ENCODE measurements around the gene LHFPL4. TPM values are rescaled to one million over a fixed set of nuclear protein-coding genes. Genes with fewer than 3 reads are reported as not detected.

Gene LHFPL4
- total and polyA plus RNA-seq, 2 donors, result 0.09 to 0.58 TPM

DNA sequence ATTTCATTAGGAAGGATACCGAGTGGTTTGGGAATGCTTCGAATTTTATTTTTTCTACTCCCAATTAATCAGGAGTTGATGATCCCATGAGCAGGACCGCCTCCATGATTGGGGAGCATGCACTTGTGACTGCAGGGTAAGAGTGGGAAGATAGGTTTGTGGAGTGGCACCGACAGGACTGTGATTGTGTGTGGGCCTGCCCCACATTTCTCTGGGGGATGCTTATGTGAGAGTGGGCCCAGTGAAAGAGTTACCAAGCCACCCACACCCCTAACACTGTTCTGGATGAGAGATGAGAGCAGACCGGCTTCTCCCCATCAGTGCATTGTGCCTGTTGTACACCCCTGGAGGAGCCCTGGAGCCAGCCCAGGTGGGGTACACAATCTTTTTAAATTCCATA is 76.7 kb downstream of the LHFPL4 start:
- DNase-seq (ENCODE audit: extremely low spot score), result no peak
- Histone ChIP-seq H3K36me3 (ENCODE audit: insufficient read depth) (peaks cover 6% of the 10 kb centered on the region), H3K4me1 (ENCODE audit: insufficient read depth) (no peaks in the 10 kb centered on the region), H3K4me3 (ENCODE audit: low read depth, low read length) (no peak overlapping the region), H3K27ac (ENCODE audit: low read depth) (no peak overlapping the region)
- 95% methylated on average over 5 of the region's 5 CpGs for WGBS

DNA sequence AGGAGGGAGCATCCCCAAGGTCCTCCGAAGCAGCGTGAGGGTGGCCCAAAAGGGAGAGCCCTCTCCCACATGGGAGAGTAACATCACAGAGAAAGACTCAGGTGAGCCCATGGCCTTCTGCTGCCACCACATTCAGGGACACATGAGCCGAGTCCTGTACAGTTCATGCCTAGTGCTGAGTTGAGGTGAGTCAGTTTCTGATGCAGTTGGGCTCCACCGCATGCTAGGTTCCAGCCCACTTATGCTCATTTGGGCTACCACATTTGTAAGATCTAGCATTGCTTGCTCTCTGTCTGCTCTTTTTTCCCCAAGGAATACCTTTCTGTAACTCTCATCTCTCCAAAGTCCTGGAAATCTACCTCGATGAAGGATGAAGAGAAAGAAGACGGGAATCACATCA is 79.1 kb downstream of the LHFPL4 start:
- H3K36me3 ChIP-seq (ENCODE audit: insufficient read depth), result peaks cover 6% of the 10 kb centered on the region
- no peak for DNase-seq (ENCODE audit: extremely low spot score)
- 94% methylated on average over 6 of the region's 6 CpGs for WGBS
- H3K4me3 ChIP-seq (ENCODE audit: low read depth, low read length), result no peak overlapping the region
- H3K4me1 ChIP-seq (ENCODE audit: insufficient read depth), result no peaks in the 10 kb centered on the region
- no peak overlapping the region for H3K27ac ChIP-seq (ENCODE audit: low read depth)

GRCh38 chr3:9473496-9474065 is 80.0 kb downstream of the LHFPL4 start:
- Histone ChIP-seq H3K36me3 (ENCODE audit: insufficient read depth) (peaks cover 6% of the 10 kb centered on the region), H3K27ac (ENCODE audit: low read depth) (no peak overlapping the region)

DNA sequence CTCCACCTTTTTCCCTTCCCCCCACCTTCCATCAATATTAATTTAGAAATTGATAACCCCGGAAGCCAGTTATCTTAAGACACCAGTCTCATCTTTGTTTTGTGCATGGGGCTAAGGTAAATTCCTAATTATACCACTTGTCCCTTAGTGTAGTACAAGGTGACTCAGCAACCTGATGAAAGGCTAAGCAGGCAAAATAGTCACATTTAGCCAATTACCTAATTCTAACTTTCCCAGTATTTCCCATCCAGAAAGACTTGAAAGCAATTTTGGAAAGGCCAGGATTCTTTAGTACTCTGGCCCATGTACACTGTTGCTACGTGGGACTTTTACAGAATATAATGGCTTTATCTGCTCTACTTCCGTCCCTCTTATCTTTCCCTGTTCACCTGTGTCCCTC is 83.6 kb downstream of the LHFPL4 start:
- Histone ChIP-seq H3K4me1 (ENCODE audit: insufficient read depth) (no peaks in the 10 kb centered on the region), H3K4me3 (ENCODE audit: low read depth, low read length) (no peak overlapping the region), H3K36me3 (ENCODE audit: insufficient read depth) (peaks cover 12% of the 10 kb centered on the region), H3K27ac (ENCODE audit: low read depth) (no peak overlapping the region)
- no peak for DNase-seq (ENCODE audit: extremely low spot score)
- WGBS, result 92% methylated on average over 3 of the region's 3 CpGs

More at GRCh38 chr3:9473496-9474065, 80.0 kb downstream of the LHFPL4 start:
- Histone ChIP-seq H3K4me1 (ENCODE audit: insufficient read depth) (no peaks in the 10 kb centered on the region), H3K4me3 (ENCODE audit: low read depth, low read length) (no peak overlapping the region)
- no peak for DNase-seq (ENCODE audit: extremely low spot score)

DNA sequence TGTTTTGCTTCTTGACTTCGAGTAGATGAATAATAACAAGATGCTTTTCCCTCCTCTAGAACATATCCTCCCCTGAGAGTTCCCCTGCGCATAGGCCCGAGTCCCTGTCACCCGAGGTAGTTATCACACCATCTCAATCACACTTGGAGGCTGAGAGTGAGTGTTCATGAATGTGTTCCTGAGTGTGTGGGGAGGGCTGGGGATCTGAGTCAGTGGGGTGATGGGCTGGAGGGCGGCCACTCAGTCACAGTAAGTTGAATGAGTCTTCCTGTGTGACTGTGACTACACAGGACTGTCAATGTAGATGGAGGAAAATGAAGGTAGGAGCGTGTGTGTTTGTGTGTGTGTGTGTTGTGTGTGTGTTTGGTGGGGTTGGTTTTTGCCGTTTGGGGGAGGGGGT is 85.2 kb downstream of the LHFPL4 start:
- no peak for DNase-seq (ENCODE audit: extremely low spot score)
- Histone ChIP-seq H3K4me1 (ENCODE audit: insufficient read depth) (no peaks in the 10 kb centered on the region), H3K36me3 (ENCODE audit: insufficient read depth) (peaks cover 8% of the 10 kb centered on the region), H3K4me3 (ENCODE audit: low read depth, low read length) (no peak overlapping the region), H3K27ac (ENCODE audit: low read depth) (no peak overlapping the region)
- 91% methylated on average over 7 of the region's 7 CpGs for WGBS

DNA sequence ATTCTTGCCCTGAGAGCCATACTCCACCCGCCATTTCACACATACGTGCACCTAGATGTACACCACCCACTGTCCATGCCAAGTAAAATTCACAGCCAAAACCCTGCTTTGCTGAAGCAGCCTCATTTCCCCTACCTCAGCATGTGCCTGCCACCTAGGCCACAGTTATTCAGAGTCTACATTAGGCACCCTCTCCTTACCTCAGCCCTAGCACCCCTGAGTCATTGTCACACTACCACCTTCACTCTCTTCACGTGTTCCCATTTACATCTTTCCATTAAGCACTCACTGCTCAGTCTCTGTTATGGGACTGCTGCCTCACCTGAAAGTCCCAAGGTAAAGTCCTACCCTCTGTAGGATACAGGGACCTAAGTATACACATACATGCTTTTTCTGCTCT is 86.2 kb downstream of the LHFPL4 start:
- no peak for DNase-seq (ENCODE audit: extremely low spot score)
- no peaks in the 10 kb centered on the region for H3K4me1 ChIP-seq (ENCODE audit: insufficient read depth)
- WGBS, result 90% methylated on average over 3 of the region's 3 CpGs
- H3K36me3 ChIP-seq (ENCODE audit: insufficient read depth), result peaks cover 11% of the 10 kb centered on the region
- no peak overlapping the region for H3K4me3 ChIP-seq (ENCODE audit: low read depth, low read length)
- H3K27ac ChIP-seq (ENCODE audit: low read depth), result no peak overlapping the region

GRCh38 chr3:9455596-9456131 is 98.0 kb downstream of the LHFPL4 start:
- 96% methylated on average over 1 of the region's 1 CpG for WGBS
- H3K27ac ChIP-seq (ENCODE audit: low read depth), result no peak overlapping the region
- H3K4me3 ChIP-seq (ENCODE audit: low read depth, low read length), result no peak overlapping the region
- no peak for DNase-seq (ENCODE audit: extremely low spot score)
- peaks cover 2% of the 10 kb centered on the region for H3K36me3 ChIP-seq (ENCODE audit: insufficient read depth)
- no peaks in the 10 kb centered on the region for H3K4me1 ChIP-seq (ENCODE audit: insufficient read depth)

DNA sequence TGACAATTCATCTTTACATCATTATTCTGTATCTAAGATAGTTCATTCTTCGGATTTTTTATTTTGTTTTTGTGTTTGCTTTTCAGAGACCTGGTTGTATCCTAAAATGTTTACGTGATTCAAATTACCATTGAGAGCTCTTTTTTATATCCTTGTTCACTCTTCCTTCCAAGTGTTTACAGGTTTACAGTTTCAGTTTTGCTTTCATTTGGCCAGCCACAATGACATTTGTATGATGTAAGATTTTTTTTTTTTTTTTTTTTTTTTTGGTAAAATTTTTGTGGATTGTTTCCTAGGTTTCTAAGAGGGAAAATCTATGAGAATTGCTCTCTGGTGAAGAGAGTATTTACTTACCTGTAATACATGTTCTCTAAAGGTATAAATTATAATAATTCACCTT is 101.2 kb downstream of the LHFPL4 start:
- H3K27ac ChIP-seq (ENCODE audit: low read depth), result no peak overlapping the region
- peaks cover 7% of the 10 kb centered on the region for H3K36me3 ChIP-seq (ENCODE audit: insufficient read depth)

GRCh38 chr3:9450991-9451390 is 102.6 kb downstream of the LHFPL4 start:
- no peak for DNase-seq (ENCODE audit: extremely low spot score)
- Histone ChIP-seq H3K4me3 (ENCODE audit: low read depth, low read length) (no peak overlapping the region), H3K27ac (ENCODE audit: low read depth) (no peak overlapping the region), H3K36me3 (ENCODE audit: insufficient read depth) (peaks cover 10% of the 10 kb centered on the region), H3K4me1 (ENCODE audit: insufficient read depth) (no peaks in the 10 kb centered on the region)
- WGBS, result 93% methylated on average over 2 of the region's 2 CpGs

More for the DNA sequence above, 101.2 kb downstream of the LHFPL4 start:
- no peaks in the 10 kb centered on the region for H3K4me1 ChIP-seq (ENCODE audit: insufficient read depth)
- WGBS, result 72% methylated on average over 2 of the region's 2 CpGs
- no peak overlapping the region for H3K4me3 ChIP-seq (ENCODE audit: low read depth, low read length)
- no peak for DNase-seq (ENCODE audit: extremely low spot score)

DNA sequence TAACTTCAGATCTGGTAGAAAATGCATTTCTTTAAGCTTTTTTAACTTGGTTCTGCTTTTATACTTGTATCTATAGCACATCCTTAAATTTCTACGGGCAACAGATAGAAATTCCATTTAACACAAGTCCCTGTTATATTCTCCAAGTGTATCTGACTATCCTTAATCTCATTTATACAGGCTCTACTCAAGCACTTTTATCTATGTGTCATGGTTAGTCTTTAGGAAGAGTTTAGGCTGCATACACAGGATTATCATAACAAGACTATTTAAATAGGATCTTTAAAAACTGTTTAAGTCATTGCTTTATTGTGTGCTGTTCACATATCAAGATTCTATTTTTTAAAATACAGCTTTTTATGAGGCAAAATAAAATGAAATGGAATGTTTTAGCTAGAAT is 103.5 kb downstream of the LHFPL4 start:
- H3K36me3 ChIP-seq (ENCODE audit: insufficient read depth), result peaks cover 10% of the 10 kb centered on the region
- no peak overlapping the region for H3K4me3 ChIP-seq (ENCODE audit: low read depth, low read length)
- DNase-seq (ENCODE audit: extremely low spot score), result no peak
- H3K4me1 ChIP-seq (ENCODE audit: insufficient read depth), result no peaks in the 10 kb centered on the region
- no peak overlapping the region for H3K27ac ChIP-seq (ENCODE audit: low read depth)
- WGBS, result 87% methylated on average over 1 of the region's 1 CpG

DNA sequence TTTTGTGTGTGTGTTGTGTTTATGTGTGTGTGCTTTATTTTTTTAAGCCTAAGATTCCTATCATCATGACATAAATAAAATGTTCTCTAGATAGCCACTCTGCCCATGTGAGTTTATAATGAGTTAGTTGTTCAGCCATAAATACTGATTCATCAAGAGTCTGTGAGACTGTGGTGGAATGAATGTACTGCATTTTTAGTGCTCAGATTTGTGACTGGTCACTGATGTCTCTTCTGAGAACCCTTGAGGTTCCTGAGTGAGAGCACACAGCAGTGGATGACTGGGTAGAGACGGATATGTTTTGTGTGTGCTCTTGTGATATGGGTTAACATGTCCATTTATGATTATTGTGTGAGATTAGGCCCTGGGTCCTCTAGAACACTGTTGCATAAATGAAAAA is 105.0 kb downstream of the LHFPL4 start:
- WGBS, result 86% methylated on average over 1 of the region's 1 CpG

More for the DNA sequence above, 105.0 kb downstream of the LHFPL4 start:
- peaks cover 10% of the 10 kb centered on the region for H3K36me3 ChIP-seq (ENCODE audit: insufficient read depth)
- no peaks in the 10 kb centered on the region for H3K4me1 ChIP-seq (ENCODE audit: insufficient read depth)
- DNase-seq (ENCODE audit: extremely low spot score), result no peak
- no peak overlapping the region for H3K27ac ChIP-seq (ENCODE audit: low read depth)
- H3K4me3 ChIP-seq (ENCODE audit: low read depth, low read length), result no peak overlapping the region

Other genes with a start within 250 kb of the LHFPL4 start
- gene THUMPD3, start 190.8 kb downstream of the LHFPL4 start, total RNA-seq, result 49.0 TPM
- 32.2 TPM for gene THUMPD3, start 190.8 kb downstream of the LHFPL4 start, polyA plus RNA-seq
- gene SETD5, start 156.2 kb downstream of the LHFPL4 start, total RNA-seq, result 119 TPM
- gene SETD5, start 156.2 kb downstream of the LHFPL4 start, polyA plus RNA-seq, result 39.7 TPM
- gene MTMR14, start 95.7 kb upstream of the LHFPL4 start, total RNA-seq, result 15.5 TPM
- 22.7 TPM for gene MTMR14, start 95.7 kb upstream of the LHFPL4 start, polyA plus RNA-seq
- gene CPNE9, start 150.0 kb upstream of the LHFPL4 start, total RNA-seq, result not detected
- 0.18 TPM for gene CPNE9, start 150.0 kb upstream of the LHFPL4 start, polyA plus RNA-seq
- 11.0 TPM for gene BRPF1, start 177.9 kb upstream of the LHFPL4 start, total RNA-seq
- gene BRPF1, start 177.9 kb upstream of the LHFPL4 start, polyA plus RNA-seq, result 13.8 TPM
- gene OGG1, start 196.1 kb upstream of the LHFPL4 start, total RNA-seq, result 32.1 TPM
- 23.7 TPM for gene OGG1, start 196.1 kb upstream of the LHFPL4 start, polyA plus RNA-seq
- gene CAMK1, start 216.1 kb upstream of the LHFPL4 start, total RNA-seq, result 28.7 TPM
- gene CAMK1, start 216.1 kb upstream of the LHFPL4 start, polyA plus RNA-seq, result 42.2 TPM
- 33.2 TPM for gene TADA3, start 238.7 kb upstream of the LHFPL4 start, total RNA-seq
- gene TADA3, start 238.7 kb upstream of the LHFPL4 start, polyA plus RNA-seq, result 67.9 TPM
- 75.6 TPM for gene ARPC4, start 239.3 kb upstream of the LHFPL4 start, total RNA-seq
- 128 TPM for gene ARPC4, start 239.3 kb upstream of the LHFPL4 start, polyA plus RNA-seq